HG03432 (cell line): ENCODE measurements around the gene FOXR1.
"Not testable (repeated sequence)": the region's sequence is repeated elsewhere in the genome, so short reads cannot be mapped to it uniquely, and the experiment has no call there.

Experiments
- ATAC-seq: cut with Tn5 transposase; IDR thresholded peaks from one replicate; pipeline ENCODE4 v1.9.1; 2021; ENCODE audit warnings: mild to moderate bottlenecking, moderate library complexity; ENCODE audit not compliant: unreplicated experiment

Gene FOXR1

DNA sequence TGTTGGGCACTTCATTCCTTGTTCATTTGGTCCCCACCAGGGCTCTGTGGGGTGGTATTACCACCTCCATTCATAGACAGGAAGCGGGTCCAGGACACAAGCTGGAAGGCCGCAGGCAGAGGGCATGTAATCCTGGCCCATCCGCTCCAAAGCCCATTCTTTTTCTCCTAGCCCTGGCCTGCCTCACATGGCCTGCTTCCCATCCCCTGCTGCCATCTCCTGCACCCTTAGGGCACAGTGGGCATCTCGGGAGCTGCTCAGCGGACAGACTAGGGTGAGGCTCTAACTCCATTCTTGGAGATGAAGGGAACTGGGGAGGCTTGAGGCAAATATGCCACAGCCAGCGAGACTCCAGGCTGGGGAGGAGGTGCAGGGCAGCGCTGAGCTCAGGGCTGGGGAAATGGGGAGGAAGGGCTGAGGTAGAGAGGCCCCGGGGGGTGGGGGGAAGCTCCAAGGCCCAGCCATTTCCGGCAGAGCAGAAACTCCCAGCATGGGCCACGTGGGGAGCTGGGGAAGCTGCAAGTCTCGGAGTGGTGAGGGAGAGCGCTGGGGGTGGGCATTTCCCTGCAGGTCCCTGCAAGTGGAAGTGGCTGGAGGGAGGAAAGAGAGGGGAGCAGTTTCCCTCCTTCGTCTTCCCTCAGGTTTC, 31.5 kb upstream of the FOXR1 start:
- ATAC-seq = no peak

DNA sequence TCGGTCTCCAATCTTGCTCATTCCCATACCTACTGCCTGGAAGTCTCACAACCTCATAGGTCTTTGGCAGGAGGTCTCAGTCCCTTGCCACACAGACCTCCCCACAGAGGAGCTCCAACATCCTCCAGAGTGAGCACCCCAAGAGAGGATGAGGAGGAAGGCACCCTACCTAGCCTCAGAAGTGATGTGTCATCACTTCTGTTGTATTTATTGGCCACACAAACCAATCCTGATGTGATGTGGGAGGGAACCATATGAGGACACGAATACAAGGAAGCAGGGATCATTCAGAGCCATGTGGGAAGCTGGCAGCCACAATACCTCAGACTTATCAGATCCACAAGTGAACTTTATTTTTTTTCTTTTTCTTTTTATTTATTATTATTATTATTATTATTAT, 24.5 kb upstream of the FOXR1 start:
- no peak for ATAC-seq

DNA sequence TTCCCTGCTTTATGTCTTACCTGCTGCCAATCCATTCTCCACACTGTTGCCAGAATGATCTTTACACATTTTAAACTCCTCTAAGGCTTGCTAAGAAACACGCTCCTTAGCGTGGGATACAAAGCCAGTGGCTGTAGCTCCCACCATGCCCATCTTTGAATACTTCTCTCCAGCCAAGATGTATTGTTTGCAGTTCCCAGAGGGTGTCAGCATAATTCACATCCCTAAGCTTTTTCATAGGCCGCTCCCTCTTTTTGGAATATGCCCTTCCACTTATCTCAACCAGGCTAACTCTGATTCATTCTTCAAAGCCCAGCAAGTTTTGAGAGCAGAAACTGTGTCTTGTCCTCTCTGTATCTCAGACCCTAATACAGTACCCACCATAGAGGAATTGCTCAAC, 23.6 kb upstream of the FOXR1 start:
- no peak for ATAC-seq

DNA sequence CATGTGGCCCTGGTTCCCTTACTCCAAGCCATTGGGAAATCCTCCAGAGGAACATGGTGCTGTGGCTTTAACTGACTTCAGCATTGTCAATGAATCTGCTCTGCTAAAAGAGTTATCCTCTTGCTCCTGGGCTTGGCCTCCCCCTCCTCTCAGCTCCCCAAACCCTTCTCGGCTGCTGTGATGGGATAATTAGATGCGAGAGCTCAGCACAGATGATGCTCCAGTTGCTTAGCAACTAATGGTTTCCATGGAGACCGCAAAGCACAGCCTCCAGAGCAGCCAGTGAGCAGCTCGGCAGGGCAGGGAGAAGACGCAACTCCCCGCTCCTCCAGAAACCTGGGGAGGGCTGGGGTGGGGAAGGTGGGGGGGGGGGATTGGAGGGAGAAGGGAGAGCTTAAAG, 18.3 kb upstream of the FOXR1 start:
- ATAC-seq = no peak

DNA sequence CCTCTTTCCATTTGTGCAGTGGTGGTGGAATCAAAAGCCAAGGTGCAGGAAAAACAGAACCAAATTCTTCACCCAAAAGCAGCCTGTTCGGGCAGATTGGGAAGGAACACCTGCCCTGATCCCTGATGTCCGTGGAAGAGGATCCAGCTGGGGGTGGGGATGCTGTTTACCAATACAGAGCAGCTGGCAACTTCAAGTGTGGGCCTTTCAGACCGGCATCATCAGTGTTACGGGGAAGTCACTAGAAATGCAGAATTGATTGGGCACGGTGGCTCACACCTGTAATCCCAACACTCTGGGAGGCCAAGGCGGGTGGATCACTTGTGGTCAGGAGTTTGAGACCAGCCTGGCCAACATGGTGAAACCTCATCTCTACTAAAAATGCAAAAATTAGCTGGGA, 17.6 kb upstream of the FOXR1 start:
- ATAC-seq = not testable (repeated sequence)

DNA sequence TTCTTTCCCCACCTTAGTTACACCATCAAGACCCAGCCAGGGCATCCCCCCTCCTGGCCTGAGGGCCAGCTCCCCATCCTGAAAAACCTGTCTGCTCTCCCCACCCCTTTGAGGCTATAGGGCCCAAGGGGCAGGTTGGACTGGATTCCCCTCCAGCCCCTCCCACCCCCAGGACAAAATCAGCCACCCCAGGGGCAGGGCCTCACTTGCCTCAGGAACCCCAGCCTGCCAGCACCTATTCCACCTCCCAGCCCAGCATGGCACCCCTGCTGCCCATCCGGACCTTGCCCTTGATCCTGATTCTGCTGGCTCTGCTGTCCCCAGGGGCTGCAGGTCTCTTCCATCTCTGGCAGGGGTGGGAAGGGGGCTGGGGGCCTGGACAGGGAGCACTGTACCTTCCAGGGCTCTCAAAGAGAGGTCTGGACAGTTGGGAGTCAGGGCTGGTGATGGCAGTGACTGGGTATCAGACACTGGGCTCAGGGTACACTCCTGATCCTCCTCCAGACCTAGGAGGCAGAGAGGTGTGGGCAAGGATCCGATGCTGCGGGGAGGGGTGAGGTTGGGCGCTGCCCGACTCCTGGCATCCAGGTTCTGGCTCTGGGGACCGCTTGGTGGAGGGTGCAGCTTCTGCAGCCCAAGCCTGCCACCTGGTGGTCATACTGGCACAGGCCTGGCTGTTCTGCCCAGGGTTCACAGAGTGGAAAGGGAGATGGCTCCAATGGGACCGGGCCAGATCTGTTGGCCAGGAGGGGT, 15.3 kb upstream of the FOXR1 start, which contains the start of gene UPK2:
UPK2 (plus strand) TSS at position 205 of the 753 bp plus-strand sequence; CDS start at position 258, 53 bp downstream.
- peak; percentile 74 for ATAC-seq

DNA sequence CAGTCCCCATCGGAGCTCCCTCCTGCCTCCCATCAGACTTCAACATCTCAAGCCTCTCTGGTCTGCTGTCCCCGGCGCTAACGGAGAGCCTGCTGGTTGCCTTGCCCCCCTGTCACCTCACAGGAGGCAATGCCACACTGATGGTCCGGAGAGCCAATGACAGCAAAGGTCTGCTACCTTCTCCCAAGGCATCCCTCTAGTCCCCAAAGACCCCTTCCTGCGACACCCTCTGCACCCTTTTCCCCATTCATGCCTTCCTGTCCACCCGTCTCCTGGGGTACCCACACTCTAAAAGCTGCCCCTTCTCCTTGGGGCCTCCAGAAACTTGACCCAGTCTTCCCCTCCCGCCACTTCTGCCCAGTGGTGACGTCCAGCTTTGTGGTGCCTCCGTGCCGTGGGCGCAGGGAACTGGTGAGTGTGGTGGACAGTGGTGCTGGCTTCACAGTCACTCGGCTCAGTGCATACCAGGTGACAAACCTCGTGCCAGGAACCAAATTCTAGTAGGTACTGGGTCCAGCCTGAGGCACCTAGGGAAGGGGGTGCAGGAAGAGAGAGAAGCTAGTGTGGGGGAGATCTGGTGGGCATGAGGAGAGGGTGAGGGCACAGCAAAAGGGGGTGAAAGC, 14.6 kb upstream of the FOXR1 start:
- no peak for ATAC-seq

DNA sequence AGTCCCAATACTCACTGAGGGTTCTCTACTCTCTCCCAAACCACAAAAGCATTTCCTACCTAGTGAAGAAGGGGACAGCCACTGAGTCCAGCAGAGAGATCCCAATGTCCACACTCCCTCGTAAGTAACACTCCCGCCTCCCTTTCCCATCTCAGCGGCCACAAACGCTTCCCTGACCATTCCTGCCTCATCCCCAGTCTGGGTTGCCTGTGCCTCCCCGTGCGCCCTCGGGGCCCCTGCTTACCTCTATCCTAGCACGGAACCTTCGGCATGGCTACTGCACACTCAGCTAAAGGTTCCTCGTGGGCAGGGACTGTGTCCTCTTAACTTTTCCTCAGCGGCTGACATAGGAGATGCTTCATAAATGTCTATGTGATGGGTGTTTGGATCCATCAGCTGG, 14.0 kb upstream of the FOXR1 start:
- ATAC-seq = no peak

DNA sequence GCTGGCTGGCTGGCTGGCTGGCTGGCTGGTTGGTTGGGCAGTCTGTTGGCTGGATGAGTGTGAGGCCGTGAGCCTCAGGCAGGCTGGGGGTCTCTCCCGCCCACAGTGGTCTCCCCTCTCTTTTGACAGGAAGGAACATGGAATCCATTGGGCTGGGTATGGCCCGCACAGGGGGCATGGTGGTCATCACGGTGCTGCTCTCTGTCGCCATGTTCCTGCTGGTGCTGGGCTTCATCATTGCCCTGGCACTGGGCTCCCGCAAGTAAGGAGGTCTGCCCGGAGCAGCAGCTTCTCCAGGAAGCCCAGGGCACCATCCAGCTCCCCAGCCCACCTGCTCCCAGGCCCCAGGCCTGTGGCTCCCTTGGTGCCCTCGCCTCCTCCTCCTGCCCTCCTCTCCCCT, 13.6 kb upstream of the FOXR1 start:
- ATAC-seq = no peak

DNA sequence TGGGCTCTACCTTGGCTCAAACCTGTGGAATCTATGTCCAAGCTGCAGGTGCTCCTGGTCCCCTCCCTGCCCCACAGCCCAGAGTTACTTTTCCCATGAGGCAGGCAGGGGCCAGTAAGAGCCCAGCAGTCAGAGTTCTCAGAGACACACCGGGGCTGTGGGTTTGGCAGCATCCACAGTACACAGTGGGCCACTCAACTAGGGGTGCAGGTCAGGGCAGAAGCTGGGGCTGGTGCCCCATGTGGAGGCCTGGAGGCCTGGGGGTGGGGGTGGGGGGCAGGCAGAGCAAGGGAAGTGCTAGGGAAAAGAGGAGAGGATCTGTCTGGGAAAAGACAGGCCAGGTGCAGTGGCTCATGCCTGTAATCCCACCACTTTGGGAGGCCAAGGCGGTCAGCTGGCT, 13.0 kb upstream of the FOXR1 start:
- ATAC-seq = no peak

DNA sequence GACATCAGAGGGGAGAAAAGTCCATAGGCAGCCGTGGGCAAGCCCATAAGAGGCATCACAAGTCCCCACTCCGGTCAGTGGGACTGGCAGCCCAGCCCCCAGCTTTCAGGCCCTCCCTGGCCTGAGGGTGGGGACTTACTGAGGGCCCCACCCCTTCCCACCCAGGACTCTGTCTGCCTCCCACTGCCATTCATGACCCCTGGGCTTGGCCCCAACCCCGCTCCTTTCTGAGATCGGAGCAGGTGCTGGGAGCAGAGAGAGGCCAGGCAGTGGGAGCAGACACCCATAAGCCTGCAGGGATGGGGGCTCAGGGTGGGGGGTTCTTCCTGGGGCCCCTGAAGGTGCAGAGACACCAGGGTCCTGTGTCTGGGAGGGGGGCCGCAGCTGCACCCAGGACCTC, 10.4 kb upstream of the FOXR1 start:
- no peak for ATAC-seq

DNA sequence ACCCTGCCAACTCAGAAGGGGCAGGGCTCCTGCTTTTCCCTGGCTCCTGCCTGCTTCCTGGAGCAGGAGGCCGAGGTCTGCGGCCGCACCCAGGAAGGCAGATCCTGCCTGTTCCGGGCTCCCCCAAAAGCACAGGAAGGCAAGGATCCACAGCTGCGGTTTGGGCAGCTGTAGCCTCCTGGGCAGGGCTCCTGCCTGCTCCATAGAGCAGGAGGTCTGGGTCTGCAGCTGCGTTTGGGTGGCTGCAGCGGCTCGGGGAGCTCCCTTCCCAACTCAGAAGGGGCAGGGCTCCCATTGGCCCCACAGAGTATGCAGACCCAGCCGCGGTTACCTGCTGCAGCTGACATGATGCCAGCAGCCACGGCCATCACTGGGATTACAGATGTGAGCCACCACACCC, 10.0 kb upstream of the FOXR1 start:
- ATAC-seq = no peak

DNA sequence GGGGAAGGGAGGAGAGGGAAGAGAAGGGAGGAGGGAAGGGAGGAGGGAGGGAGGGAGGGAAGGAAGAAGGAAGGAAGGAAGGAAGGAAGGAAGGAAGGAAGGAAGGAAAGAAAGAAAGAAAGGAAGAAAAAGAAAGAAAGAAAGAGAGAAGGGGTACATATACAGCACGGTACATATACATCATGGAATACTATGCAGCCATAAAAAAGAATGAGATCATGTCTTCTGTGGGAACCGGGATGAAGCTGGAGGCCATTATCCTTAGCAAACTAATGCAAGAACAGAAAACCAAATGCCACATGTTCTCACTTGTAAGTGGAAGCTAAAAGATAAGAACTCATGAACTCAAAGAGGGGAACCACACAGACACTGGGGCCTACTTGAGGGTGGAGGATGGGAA, 2.1 kb upstream of the FOXR1 start:
- not testable (repeated sequence) for ATAC-seq

DNA sequence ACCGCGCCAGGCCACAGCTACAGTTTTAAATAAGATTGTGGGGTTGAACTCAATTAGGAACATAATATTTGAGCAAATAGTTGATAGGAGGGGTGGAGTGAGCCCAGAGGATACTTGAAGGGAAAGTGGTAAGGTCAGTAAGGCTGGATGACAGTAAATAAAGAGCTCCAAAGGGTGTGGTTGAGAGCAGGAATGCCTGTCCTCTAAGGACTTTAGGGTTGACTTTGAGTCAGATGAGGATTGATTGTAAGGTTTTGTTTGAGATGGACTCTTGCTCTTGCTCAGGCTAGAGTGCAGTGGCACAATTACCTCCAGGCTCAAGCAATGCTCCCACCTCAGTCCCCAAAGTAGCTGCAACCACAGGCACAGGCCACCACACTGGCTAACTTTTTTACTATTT, 2.4 kb downstream of the FOXR1 start:
- ATAC-seq = no peak

DNA sequence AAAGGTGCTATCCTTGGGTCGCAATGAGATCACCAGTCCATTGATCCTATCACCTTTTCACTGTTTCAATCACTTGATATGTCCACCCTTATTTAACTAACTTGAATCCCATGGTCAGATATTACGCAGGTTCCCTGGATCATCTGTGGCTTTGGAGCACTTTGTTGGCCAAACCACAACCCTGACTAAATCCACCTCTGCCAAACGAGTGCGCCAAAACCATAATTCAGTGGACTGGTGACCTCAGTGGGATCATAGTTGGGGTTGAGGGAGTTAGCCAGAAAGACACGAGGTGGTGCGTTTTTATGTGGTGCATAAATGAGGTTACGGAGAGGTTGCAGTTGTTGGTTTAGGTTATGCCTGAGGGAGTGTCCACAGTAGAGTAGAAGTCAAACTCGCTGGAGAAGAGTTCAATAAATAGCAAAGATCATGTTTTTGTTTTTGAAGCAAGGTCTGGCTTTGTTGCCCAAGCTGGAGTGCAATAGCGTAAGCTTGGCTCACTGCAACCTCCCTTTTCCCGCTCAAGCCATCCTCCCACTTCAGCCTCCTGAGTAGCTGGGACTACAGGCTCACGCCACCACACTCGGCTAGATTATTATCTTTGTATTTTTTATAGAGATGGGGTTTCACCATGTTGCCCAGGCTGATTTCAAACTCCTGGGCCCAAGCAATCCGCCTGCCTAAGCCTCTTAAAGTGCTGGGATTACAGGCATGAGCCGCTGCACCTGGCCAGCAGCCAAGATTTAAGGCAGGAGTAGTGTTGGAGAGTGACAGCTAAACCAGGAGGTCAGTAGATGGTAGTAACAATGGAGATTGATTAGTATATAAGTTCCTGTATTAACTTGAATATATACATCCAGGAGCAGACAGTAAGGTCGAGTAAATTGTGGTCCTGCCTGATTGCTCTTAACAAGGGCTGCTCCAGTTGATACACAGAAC, 4.5 kb downstream of the FOXR1 start:
- no peak for ATAC-seq

DNA sequence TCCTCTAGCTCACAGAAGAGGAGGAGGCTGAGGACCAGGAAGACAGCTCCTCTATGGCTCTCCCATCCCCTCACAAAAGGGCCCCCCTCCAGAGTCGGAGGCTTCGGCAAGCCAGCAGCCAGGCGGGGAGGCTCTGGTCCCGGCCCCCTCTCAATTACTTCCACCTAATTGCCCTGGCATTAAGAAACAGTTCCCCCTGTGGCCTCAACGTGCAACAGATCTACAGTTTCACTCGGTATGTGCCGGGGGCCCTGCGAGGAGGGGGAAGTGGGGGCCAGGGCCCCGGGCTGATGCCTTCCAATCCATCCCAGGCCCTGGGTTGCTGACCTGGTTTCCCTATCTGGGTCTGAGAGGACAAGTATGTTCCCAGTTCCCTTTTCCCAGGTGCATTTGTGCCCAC, 7.9 kb downstream of the FOXR1 start:
- no peak for ATAC-seq

DNA sequence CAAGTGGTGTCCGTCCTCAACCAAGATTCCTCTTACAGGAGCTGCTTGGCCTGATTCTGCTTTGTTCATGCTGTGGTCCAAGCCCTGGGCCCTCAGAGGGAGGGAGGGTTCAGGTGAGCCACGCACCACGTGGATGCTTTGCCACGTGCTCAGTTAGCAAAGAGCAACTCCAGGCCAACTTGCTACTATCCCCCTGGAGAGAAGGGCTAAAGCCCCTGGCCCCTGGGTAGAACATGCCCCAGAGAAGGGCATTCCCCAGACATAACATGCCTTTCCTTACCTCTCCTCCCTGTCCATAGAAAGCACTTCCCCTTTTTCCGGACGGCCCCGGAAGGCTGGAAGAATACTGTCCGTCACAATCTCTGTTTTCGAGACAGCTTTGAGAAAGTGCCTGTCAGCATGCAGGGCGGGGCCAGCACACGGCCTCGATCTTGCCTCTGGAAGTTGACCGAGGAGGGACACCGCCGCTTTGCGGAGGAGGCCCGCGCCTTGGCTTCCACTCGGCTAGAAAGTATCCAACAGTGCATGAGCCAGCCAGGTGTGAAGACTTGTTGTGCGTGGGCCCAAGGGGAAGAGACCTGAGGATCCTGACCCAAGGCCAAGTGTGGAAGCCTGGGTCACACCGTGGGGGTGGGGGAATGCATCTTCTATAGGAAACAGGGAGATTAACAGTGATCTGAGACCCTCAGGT, 8.8 kb downstream of the FOXR1 start:
- ATAC-seq = no peak

DNA sequence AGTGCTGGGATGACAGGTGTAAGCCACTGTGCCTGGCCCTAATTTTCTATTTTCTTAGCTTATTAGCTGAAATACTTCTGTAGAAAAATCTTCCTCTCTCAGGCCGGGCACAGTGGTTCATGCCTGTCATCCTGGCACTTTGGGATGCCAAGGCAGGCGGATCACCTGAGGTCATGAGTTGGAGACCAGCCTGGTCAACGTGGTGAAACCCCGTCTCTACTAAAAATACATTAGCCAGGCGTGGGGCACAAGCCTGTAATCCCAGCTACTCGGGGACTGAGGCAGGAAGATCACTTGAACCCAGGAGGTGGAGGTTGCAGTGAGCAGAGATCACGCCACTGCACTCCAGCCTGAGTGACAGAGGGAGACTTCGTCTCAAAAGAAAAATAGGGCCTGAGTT, 12.8 kb downstream of the FOXR1 start:
- not testable (repeated sequence) for ATAC-seq

DNA sequence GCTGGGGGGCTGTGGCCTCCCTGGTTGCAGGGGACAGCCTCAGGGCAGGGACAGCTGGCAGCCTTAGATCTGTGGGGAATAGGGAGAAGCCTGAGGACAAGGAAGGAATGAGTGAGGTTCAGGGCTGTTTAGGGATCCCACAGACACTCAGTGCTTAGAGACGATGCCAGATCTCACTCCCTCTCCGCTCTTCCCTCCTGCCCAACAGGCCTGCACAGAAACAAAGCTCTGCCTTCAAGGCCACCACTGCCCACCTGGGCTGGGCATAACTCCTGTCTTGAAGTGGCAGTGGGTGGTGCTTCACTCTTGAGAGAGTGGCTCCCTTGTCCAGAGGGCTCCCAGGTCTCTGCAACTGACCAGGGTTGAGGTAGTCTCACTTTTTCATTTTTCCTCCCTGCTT, 13.3 kb downstream of the FOXR1 start:
- ATAC-seq = no peak

DNA sequence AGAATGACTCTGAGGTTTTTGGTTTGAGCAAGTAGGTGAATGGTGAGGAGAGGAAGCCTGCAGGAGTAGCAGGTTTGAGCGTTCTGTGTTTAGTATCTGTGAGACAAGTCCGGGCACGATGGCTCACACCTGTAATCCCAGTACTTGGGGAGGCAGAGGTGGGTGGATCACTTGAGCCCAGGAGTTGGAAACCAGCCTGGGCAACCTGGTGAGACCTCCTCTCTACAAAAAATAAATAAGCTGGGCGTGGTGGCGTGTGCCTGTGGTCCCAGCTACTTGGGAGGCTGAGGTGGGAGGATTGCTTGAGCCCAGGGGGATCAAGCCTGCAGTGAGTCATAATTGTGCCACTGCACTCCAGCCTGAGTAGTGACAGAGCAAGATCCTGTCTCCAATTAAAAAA, 16.7 kb downstream of the FOXR1 start:
- no peak for ATAC-seq
